COLO829 (cell line): ENCODE measurements around the gene ACAP3.
"Not testable (repeated sequence)": the region's sequence is repeated elsewhere in the genome, so short reads cannot be mapped to it uniquely, and the experiment has no call there.

ENCODE experiments used
- DNase-seq: peaks from one replicate; pipeline ENCODE4 v3.0.0; 2012; ENCODE audit warnings: low spot score

Gene ACAP3

DNA sequence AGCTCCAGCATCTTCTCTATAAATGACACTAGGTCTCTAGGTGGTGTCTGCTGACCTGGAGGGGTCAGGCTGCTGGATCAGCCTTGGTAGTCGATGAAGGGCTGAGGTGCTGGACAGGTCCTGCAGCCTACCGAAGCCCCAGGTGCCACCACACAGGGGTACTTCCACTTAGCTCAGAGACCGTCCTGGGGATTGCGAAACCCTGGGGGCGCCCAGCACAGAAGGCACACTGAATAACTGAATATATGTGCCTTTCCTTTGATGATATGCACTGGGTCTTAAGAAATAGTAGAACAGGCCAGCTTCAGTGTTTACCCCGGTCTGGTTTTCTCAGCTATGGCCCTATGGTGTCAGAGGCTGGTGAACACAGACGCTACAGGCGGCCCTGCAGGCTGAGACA lies 45.0 kb downstream of the ACAP3 start:
- no peak for DNase-seq

DNA sequence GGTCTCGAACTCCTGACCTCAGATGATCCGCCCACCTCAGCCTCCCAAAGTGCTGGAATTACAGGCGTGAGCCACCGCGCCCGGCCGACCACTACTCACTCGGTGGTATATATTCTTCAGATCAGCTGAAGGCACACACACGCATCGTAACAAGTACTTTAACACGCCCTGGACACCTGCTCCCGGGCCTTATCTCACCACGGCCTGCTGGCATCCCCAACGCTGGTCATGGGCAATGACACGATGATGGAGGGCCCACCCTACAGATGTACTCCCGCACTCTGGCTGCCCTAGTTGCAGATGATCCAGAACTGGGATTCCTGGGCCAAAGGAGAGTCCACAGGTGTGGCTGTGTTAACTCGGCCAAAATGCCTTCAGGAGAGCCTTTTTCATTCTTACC lies 45.7 kb downstream of the ACAP3 start:
- no peak for DNase-seq

DNA sequence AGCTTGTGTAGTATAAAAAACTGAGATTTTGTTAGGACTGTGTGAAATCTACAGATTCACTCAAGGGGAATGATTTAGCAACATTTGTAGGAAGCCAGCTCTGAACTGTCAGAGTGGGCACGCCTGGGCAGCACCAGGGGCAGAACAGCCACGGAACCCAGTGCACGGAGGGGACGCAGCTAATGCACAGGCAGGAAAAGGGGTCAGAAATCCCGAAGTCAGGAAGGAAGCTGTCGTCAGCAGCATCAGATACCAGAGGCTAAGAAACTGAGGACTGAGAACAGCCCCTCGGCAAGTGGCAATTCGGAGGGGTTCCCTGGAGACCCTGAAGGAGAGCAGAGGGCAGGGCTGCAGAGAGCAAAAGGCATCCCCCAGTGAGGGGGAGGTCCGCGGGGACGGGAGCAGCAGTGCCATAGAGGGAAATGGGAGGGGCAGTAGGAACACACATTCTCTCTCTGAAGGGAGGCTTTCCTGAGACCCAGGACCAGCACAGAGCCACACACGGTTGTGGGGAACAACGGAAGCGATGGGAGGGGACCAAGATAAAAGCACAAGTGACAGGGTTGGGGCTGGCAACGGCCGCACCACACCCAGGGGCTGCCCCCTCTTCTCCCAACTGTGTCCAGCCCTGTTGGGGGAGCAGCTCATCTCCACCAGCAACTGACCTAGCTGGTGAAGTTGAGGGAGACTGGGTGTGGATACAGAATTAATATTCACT lies 46.7 kb downstream of the ACAP3 start:
- no peak for DNase-seq

DNA sequence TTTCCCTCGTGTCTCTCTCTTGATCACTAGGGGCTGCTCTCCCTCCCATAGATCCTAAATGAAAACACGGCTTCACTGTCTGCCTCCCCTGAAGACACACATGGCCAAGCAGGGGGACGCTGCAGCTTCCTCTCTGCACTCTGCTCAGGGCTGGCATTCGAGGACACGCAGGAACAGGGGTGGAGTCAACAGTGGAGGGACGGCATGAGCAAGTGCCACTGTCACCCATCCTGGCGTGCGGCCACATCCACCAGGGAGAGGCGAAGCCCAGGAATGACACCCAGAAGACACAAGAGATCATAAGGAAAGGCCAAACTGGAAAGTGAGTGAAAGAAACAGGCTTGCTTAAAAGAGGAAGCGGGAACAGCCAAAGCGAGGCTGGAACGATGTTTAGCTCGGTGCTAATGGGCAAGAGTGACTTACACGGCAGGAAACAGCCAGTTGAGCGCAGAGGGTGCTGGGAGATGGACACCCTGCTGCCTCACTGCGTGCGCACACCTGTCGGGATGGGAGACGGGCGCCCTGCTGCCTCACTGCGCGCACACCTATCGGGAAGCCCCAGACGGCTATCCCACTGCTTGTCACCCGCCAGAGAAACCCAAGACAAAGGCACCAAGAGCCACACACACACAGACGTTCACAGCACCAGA lies 47.7 kb downstream of the ACAP3 start:
- no peak for DNase-seq

DNA sequence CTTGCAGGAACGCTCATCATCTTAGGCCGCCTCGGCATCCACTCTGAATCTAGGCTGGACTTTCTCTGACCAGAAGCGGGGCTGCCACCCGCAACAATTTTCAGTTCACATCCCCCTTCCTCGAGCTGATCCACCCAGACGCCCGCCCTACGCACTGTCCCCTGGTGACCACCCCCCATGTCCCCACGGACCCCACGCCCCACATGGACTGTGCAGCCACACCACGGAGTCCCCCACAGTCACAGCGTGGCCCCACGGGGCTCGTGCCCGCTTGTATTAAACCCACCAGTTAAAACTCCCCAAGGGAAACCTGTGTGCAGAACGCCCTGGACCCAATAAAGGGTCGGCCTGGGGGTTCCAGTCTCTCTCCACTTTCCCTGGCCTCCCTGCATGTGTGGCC lies 48.2 kb downstream of the ACAP3 start:
- no peak for DNase-seq

DNA sequence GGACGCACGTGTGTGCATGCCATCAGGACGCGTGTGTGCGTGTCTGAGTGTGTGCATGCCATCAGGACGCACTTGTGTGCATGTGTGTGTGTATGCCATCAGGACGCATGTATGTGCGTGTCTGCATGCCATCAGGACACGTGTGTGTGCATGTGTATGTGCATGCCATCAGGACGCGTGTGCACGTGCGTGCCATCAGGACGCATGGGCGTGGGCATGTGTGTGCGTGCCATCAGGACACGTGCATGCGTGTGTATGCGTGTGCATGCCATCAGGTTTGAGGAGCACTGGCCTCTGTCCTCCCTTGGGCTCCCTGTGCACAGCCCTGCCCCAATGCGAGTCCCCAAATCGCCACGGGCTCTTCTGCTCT lies 48.6 kb downstream of the ACAP3 start:
- DNase-seq = no peak

DNA sequence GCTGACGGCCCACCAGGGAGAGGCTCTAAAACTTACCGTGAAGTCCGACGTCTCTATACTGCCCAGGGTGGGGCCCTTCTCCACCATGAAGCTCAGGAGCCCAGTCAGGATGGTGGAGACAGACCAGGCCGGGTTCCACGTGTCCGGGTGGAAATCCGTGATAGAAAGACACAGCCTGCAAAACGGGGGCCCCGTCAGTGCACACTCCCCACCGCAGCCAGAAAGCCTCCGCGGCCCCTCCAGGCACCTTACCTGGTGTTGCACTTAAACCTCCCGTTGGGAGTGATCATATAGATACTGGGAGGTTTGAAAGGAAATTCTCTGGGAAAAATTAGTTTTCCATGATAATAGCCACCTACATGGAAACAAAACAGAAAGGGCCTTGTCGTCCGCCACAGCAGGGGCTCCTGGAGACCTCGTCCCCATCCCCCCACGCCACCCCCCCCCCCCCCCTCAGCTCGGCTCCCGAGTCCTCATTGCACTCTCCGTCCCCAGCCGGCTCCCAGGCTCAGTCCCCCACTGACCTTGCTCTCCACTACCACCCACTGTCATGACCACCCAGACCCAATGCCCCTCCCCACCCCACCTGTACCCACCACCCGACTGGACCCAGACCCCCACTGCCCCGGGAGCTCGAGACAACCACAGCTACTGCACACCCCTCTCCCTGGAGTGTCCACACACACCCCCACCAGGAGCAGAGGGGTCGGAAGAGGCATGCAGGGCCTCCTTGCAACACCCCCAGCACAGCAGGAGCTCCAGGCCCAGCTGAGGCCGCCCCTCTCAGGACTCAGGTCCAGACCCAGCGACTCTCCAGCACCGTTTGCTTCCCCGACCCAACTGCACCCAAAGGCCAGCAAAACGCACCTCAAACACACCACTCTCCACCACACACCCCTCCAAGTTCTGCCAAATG lies 50.5 kb downstream of the ACAP3 start:
- no peak for DNase-seq

DNA sequence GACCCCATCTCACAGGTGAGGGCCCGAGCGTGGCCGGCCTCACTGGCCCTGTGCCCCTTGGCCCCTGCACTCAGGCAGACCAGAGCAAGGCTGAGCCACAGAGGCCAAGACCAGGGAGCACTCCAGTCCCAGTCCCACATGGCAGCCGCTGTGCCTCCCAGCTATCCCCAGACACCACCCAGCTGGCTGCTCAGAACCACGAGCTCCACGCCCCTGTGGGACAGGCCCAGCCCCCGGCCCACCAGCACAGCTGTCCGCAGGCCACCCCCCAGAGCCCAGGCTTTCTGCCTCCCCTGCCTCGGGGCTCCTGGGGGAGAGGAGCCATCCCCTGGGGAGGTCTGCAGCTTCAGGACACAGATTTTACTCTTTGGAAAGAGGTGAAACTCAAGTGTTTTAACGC lies 52.1 kb downstream of the ACAP3 start:
- no peak for DNase-seq

DNA sequence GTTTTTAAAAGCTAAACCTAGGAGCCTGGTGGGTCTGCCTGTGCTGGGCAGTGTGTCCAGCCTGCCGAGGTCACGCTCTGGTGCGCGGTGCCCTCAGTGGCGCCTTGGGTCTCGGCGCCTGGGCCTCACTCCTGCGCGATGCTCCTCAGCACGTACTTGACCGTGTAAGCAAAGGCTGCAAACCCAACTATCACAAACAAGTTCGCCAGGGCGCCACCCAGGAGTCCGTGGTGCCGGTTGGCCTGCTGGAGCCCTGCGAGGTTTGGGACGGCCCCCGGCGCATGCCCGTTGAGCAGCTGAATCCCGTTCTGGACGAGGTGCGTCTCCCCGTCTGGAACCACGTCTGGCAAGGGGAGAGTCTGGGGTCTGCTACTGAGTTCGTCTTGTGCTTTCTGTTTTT lies 52.7 kb downstream of the ACAP3 start:
- DNase-seq = no peak

DNA sequence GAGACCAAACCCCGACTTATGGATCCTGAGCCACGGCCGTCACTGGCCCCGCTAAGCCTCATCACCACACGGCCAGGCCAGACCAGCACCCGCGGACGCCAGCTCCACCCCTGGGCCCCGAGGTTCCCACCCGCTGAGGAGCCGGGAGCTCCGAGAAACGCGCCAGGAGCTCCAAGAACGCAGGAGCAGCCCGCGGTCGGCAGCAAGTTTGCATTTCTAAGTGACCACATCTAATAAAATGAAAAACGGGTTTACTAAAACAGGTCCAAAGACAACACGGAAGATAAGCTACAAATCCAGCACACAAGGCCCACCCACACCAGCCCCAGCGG lies 53.1 kb downstream of the ACAP3 start:
- DNase-seq = no peak

DNA sequence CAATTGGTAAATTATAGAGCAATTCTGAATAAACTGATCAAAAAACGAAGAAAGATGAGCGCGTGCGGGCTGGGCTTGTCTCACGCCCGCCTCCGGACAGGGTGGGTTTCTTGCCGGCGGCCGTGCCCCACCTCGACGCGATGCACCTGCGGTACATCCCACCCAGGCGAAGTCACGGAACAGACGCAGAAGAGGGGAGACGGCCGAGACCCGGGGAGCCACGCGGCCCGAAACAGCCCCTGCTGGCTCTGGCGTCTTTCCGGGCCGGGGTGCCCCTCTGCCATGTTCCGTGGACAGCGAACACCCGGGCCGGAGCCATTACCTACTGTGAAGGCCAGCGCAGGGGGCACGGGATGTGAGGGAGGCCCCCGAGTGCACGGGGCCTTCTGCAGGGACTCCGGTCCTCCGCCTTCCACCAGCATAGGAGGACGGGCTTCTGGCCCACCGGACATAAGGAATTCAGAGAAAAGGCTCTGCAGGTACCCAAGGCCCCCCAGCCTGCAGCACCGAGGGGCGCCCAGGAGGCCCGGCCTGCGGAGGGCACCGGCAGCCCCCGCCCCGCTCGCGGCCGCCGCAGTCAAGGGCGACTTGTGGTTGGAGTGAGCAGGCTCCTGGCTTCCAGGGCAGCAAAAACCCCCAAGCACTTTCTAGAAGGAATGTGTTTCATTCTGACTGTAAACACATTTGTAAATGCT lies 53.6 kb downstream of the ACAP3 start:
- DNase-seq = no peak

DNA sequence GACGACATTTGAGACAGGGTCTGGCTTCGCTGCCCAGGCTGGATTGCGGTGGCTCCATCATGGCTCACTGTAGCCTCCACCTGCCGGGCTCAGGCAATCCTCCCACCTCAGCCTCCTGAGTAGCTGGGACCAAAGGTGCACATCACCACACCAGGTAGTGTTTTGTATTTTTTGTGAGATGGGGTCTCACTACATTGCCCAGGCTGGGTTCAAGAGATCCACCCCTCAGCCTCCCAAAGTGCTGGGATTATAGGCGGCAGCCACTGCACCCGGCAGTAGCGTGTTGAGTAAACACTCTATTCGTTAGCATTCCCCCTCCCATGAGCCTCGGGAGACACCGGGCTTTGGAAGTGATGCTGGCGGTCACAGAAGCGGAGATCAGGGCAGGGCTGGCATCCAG lies 54.4 kb downstream of the ACAP3 start:
- DNase-seq = no peak

DNA sequence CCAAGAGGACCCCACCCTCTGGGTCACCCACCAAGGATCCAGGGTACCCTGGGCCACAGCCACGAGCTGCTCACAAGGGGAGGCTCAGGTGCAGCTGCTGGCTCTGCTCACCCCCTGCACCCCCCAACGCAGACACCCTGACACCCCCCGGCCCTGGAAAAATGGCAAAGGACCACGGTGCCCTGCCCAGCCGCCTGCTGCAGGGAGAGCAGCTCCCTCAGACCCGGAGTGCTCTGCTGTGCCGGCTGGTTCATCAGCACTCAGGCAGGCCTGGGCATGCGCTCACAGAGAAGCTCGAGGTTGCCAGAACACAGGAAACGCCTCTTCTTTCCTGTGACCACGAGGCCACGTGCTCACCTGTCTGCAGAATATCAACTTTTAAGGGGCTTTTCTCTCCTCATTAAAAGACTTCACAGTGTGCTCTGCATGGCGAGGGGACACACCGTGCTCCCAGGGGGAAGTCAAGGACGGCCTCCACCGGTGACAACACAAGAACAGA lies 56.9 kb downstream of the ACAP3 start:
- DNase-seq = no peak

DNA sequence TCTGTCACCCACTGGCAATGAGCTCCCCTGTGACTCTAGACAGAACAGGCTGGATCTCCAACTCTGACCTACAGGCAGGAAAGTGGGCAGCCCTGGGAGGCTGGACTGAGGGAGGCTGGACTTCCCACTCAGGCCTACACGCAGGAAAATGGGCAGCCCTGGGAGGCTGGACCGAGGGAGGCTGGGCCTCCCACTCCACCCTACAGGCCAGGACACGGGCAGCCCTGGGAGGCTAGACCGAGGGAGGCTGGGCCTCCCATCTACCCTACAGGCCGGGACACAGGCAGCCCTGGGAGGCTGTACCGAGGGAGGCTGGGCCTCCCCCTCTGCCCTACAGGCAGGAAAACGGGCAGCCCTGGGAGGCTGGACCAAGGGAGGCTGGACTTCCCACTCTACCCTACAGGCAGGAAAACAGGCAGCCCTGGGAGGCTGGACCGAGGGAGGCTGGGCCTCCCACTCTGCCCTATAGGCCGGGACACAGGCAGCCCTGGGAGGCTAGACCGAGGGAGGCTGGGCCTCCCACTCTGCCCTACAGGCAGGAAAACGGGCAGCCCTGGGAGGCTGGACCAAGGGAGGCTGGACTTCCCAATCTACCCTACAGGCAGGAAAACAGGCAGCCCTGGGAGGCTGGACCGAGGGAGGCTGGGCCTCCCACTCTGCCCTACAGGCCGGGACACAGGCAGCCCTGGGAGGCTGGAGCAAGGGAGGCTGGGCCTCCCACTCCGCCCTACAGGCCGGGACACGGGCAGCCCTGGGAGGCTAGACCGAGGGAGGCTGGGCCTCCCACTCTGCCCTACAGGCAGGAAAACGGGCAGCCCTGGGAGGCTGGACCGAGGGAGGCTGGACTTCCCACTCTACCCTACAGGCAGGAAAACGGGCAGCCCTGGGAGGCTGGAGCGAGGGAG lies 59.5 kb downstream of the ACAP3 start:
- DNase-seq = not testable (repeated sequence)

DNA sequence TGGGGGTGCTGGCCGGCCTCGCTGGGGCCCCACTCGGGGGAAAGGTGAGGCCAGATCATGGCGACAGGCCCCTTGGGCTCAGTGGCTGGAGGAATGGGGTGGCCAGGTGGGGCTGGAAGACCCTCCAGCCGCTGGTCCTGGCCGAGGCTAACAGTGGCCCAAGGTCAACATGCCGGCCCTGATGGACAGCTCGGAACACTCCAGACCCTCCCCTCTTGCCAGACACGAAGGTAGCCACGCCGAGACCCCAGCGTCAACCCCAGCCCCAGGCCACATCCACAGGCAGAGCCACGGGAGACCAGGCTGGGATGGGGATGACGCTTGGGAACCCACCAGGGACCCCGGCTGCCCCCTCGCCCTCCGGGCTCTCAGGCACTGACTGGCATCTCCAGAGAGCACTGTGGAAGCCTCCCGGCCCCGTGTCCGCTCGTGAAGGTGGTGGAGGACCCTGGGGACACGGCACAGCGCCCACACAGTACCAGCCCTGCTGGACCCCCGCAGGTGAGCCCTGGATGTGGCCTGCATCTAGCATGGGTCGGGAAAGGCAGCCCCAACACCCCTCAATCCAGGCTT lies 60.3 kb downstream of the ACAP3 start:
- DNase-seq = no peak

DNA sequence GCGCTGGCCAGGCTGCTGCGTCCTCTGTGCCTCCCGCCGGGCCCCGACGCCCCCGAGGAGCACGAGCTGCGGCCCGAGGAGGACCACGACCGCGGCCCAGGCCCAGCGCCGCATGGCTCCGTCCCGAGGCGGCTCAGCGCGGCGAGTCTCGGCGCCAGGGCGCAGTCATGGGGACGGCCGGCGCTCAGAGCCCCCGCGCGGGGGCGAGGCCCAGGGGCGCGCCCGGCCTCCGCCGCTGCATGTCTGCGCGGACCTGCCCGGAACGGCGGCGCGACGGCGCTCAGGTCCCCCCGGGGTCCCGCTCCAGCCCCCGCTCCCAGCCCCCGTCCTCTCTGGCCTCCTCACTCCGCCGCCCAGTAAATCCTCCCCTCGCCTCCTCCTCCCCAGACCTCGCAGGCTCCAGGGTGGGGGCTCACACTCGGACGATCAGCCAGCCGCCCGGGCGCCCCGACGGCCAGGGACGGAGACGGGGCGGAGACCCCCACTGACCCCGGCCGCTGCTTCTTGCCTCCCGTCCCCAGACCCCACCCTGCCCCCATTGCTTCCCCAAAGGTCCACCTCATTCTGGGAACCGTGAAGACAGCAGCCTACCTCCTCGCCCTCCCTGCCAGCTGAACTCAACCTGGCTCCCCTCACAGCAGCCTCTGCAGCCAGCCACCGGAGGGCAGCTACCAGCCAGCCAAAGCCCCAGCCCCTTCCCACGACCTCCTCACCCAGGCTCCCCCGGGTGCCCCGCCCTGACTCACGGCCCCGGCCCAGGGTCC lies 61.0 kb downstream of the ACAP3 start, which contains the start of gene C1QTNF12:
TSS of gene C1QTNF12 (minus strand) at position 146 of the 764 bp plus-strand sequence. CDS start at position 114, 32 bp downstream.
- DNase-seq = no peak

DNA sequence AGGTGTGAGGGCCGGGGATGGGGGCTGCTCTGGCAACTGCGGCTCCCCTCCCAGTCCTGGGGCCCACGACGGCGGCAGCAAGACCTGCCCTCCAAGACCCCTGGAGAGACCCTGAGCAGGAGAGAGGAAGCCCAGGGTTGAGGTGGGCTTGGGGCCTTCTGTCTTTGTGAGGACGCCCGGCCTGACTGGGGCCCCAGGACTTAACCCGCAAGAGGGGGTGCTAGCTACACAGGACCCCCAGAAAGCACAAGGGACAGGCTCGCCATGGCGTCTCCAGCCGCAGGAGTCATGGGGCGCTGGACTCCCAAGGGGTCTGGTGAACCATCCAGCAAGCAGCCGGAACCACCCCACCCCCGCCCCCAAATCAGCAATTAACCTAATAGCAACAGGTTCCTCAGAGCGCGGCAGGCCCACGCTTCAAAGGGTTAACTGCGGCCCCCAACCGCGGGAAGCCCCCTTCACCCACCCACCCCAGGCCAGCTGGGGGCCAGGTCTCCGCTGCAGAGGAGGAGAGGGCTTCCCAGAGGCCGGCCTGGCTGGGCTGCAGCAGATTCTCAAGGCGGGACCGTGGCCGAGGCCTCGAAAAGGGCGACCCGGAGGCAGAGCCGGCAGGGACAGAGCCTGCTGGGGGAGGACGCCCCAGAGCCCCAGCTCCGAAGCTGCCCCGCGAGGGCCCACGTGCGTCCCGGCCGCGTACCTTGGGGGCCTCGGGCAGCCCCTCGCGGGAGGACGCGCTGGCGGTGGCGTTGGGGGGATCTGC lies 61.7 kb downstream of the ACAP3 start:
- DNase-seq = no peak

DNA sequence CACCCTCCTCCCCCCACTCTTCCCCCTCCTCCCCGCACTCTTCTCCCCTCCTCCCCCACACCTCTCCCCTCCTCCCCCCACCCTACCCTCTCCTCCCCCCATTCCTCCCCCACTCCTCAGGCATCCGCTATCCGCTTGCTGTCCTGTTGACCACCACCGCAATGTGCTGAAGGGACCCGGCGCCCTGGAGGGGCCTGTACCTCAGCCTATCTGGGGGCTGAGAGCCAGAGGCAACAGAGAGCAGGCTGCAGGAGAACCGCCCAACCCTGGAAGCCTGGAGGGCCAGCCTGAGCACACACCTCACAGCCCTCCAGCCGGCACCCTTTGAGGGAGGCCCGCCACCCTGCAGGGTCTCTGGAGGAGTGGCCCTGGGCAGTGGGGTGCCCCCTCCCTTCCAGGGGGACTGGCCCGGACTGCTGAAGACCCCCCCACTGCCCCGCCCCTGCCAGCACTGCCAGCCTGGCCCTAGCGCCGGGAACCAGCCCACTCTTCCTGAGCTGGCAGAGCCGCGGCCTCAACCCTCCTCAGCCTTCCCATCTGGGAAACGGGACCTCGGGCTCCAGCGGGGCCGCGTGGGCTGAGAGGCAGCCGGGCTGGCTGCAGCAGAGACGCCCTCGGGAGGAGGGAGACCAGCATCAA lies 62.4 kb downstream of the ACAP3 start:
- DNase-seq = no peak
